Measurements from ENCODE around the gene A4GALT. TPM values are rescaled to one million over a fixed set of nuclear protein-coding genes. Genes with fewer than 3 reads are reported as not detected.
"Not testable (repeated sequence)": the region's sequence is repeated elsewhere in the genome, so short reads cannot be mapped to it uniquely, and the experiment has no call there.

Gene A4GALT
- total and polyA plus RNA-seq, 10 of the 15 experiments (the other 5 are each of a cell fraction or from before 2014, with no cell fraction given), result 0.04 to 3.9 (median 2.3) TPM; not detected in 1

DNA sequence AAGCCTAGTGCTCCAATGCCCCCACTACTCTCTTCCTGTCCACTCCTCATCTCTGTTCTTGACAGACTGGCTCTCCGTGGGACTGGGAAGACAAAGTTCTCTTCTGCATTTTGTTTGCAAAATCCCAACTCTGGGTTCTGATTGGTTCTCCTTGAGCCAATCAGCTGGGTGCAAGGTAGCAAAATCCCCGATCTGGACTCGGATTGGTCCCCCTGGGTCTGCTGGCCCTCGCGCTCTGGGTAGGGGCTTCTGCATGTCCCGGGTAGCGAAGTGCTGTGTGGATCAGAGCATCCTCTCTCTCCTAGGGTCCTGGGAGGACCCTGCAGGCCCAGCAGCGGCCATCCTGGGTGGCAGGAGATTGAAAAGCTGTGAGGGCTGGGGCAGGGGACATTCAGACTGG is 22.3 kb upstream of the A4GALT start (continued):
- TF ChIP-seq, protein P1, sequence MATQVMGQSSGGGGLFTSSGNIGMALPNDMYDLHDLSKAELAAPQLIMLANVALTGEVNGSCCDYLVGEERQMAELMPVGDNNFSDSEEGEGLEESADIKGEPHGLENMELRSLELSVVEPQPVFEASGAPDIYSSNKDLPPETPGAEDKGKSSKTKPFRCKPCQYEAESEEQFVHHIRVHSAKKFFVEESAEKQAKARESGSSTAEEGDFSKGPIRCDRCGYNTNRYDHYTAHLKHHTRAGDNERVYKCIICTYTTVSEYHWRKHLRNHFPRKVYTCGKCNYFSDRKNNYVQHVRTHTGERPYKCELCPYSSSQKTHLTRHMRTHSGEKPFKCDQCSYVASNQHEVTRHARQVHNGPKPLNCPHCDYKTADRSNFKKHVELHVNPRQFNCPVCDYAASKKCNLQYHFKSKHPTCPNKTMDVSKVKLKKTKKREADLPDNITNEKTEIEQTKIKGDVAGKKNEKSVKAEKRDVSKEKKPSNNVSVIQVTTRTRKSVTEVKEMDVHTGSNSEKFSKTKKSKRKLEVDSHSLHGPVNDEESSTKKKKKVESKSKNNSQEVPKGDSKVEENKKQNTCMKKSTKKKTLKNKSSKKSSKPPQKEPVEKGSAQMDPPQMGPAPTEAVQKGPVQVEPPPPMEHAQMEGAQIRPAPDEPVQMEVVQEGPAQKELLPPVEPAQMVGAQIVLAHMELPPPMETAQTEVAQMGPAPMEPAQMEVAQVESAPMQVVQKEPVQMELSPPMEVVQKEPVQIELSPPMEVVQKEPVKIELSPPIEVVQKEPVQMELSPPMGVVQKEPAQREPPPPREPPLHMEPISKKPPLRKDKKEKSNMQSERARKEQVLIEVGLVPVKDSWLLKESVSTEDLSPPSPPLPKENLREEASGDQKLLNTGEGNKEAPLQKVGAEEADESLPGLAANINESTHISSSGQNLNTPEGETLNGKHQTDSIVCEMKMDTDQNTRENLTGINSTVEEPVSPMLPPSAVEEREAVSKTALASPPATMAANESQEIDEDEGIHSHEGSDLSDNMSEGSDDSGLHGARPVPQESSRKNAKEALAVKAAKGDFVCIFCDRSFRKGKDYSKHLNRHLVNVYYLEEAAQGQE (IDR thresholded peaks at IDR 0.05; ENCODE audit: low read depth, low read length), result no peak

DNA sequence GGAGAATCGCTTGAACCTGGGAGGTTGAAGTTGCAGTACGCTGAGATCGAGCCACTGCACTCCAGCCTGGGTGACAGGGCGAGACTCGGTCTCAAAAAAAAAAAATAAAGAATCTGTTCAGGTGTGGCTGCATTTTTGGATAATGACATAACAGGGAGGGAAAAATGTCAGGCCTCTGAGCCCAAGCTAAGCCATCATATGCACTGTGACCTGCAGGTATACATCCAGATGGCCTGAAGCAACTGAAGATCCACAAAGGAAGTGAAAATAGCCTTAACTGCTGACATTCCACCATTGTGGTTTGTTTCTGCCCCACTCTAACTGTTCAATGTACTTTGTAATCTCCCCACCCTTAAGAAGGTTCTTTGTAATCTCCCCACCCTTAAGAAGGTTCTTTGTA is 19.6 kb upstream of the A4GALT start:
- H3K79me2 ChIP-seq (ENCODE audit: control insufficient read depth, insufficient read depth, low read length); H3K36me3 ChIP-seq (ENCODE audit: control insufficient read depth in 2 of 2, insufficient read depth in 2 of 2, low read length in 1 of 2); DNase-seq (ENCODE audit: low read depth, low spot score); H3K4me1 ChIP-seq (ENCODE audit: control insufficient read depth, insufficient read depth, low read length); H3K4me3 ChIP-seq; ATAC-seq; H3K4me2 ChIP-seq (ENCODE audit: control insufficient read depth, insufficient read depth); H3K27ac ChIP-seq (ENCODE audit: control insufficient read depth, insufficient read depth); H3K9me3 ChIP-seq (replicated peaks; ENCODE audit: control insufficient read depth, insufficient read depth, low read length); H2AFZ ChIP-seq (ENCODE audit: control insufficient read depth, low read depth, low read length); in situ Hi-C loops (cut with MboI); H3K27me3 ChIP-seq (replicated peaks in 1 of 2; ENCODE audit: control insufficient read depth in 2 of 2, insufficient read depth in 2 of 2, low read length in 1 of 2); intact Hi-C loops (cut with micrococcal nuclease; ENCODE audit: unreplicated experiment); BruUV-seq (replicated peaks); H3K9ac ChIP-seq (ENCODE audit: control insufficient read depth, insufficient read depth, low read length); FAIRE-seq; H4K20me1 ChIP-seq (ENCODE audit: control insufficient read depth, insufficient read depth): not testable (repeated sequence)
- SMC1A ChIA-PET (ENCODE audit: uncharacterized antibody, unreplicated experiment), result interaction anchor here (0.9 kb wide), 1 partner anchor 14 kb away, joined by 3 read pairs; no protein-coding TSS in a partner anchor
- CTCF ChIA-PET, result interaction anchor here (0.9 kb wide), 1 partner anchor 22 kb away, joined by 3 read pairs; no protein-coding TSS in a partner anchor
- WGBS (ENCODE audit: insufficient coverage, insufficient replicate concordance, low lambda C conversion rate, missing lambda C conversion rate), result 55% methylated on average over 5 of the region's 5 CpGs
- POLR2A ChIA-PET, result interaction anchor here (0.5 to 0.6 kb wide), 2 partner anchors 8 kb away, joined by 3 to 4 read pairs; no protein-coding TSS in a partner anchor
- TF ChIP-seq RUNX3 (IDR thresholded peaks at IDR 0.05; ENCODE audit: low read length) (peak; percentile 22; the same call in 1 of the 2 replicates), SPI1 (IDR thresholded peaks at IDR 0.05; ENCODE audit: borderline replicate concordance, insufficient read depth, low read depth, low read length) (peak; percentile 62; the same call in 1 of the 2 replicates)
- TF ChIP-seq, protein P2, sequence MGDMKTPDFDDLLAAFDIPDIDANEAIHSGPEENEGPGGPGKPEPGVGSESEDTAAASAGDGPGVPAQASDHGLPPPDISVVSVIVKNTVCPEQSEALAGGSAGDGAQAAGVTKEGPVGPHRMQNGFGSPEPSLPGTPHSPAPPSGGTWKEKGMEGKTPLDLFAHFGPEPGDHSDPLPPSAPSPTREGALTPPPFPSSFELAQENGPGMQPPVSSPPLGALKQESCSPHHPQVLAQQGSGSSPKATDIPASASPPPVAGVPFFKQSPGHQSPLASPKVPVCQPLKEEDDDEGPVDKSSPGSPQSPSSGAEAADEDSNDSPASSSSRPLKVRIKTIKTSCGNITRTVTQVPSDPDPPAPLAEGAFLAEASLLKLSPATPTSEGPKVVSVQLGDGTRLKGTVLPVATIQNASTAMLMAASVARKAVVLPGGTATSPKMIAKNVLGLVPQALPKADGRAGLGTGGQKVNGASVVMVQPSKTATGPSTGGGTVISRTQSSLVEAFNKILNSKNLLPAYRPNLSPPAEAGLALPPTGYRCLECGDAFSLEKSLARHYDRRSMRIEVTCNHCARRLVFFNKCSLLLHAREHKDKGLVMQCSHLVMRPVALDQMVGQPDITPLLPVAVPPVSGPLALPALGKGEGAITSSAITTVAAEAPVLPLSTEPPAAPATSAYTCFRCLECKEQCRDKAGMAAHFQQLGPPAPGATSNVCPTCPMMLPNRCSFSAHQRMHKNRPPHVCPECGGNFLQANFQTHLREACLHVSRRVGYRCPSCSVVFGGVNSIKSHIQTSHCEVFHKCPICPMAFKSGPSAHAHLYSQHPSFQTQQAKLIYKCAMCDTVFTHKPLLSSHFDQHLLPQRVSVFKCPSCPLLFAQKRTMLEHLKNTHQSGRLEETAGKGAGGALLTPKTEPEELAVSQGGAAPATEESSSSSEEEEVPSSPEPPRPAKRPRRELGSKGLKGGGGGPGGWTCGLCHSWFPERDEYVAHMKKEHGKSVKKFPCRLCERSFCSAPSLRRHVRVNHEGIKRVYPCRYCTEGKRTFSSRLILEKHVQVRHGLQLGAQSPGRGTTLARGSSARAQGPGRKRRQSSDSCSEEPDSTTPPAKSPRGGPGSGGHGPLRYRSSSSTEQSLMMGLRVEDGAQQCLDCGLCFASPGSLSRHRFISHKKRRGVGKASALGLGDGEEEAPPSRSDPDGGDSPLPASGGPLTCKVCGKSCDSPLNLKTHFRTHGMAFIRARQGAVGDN (IDR thresholded peaks at IDR 0.05), result peak; percentile 32; the same call in 1 of the 2 replicates
- TF ChIP-seq, protein P3, sequence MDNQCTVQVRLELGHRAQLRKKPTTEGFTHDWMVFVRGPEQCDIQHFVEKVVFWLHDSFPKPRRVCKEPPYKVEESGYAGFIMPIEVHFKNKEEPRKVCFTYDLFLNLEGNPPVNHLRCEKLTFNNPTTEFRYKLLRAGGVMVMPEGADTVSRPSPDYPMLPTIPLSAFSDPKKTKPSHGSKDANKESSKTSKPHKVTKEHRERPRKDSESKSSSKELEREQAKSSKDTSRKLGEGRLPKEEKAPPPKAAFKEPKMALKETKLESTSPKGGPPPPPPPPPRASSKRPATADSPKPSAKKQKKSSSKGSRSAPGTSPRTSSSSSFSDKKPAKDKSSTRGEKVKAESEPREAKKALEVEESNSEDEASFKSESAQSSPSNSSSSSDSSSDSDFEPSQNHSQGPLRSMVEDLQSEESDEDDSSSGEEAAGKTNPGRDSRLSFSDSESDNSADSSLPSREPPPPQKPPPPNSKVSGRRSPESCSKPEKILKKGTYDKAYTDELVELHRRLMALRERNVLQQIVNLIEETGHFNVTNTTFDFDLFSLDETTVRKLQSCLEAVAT (IDR thresholded peaks at IDR 0.05), result peak; percentile 50; the same call in 1 of the 2 replicates
- RAD21 ChIA-PET (ENCODE audit: unreplicated experiment), result interaction anchor here (0.5 kb wide), 1 partner anchor 128 kb away, joined by 3 read pairs; no protein-coding TSS in a partner anchor
